Endodermal cell (in vitro differentiated cells): ENCODE measurements around the gene ING5. TPM values are rescaled to one million over a fixed set of nuclear protein-coding genes. Genes with fewer than 3 reads are reported as not detected.

Experiments
- DNase-seq: peaks from one replicate; pipeline ENCODE4 v3.0.0-alpha.2; 2017
- H3K27ac ChIP-seq: 2 replicates; pipeline ENCODE4 v1.5.1; 2013; ENCODE audit warnings: mild to moderate bottlenecking, low read depth, low read length, moderate library complexity
- H3K27me3 ChIP-seq: 2 replicates; pipeline ENCODE4 v1.6.1; 2013; ENCODE audit warnings: mild to moderate bottlenecking, low read length, moderate library complexity; ENCODE audit not compliant: insufficient read depth, control insufficient read depth, poor library complexity, severe bottlenecking
- H3K36me3 ChIP-seq: 2 replicates; pipeline ENCODE4 v1.7.0; 2013; ENCODE audit warnings: mild to moderate bottlenecking, low read length, moderate library complexity; ENCODE audit not compliant: control insufficient read depth, insufficient read depth
- H3K4me1 ChIP-seq: one replicate; pipeline ENCODE4 v1.7.0; 2013; ENCODE audit warnings: low read length; ENCODE audit not compliant: control insufficient read depth, insufficient read depth
- H3K4me3 ChIP-seq: 2 replicates; pipeline ENCODE4 v1.5.1; 2013; ENCODE audit warnings: mild to moderate bottlenecking, low read length, moderate library complexity
- H3K9ac ChIP-seq: 2 replicates; pipeline ENCODE4 v1.6.1; 2013; ENCODE audit warnings: mild to moderate bottlenecking, low read length, moderate library complexity; ENCODE audit not compliant: poor library complexity, severe bottlenecking; ENCODE audit errors: extremely low read depth
- H3K9me3 ChIP-seq: 2 replicates; pipeline ENCODE4 v1.6.1; 2013; ENCODE audit warnings: mild to moderate bottlenecking, low read length, moderate library complexity; ENCODE audit not compliant: control insufficient read depth
- H3K27ac Mint-ChIP-seq: 2 replicates; pipeline ENCODE4 v1.8.0; 2020; ENCODE audit warnings: mixed read lengths
- H3K27me3 Mint-ChIP-seq: 2 replicates; pipeline ENCODE4 v1.8.0; 2021; ENCODE audit warnings: mild to moderate bottlenecking, mixed read lengths; ENCODE audit not compliant: insufficient read depth
- H3K36me3 Mint-ChIP-seq: 2 replicates; pipeline ENCODE4 v1.8.0; 2020; ENCODE audit warnings: low read depth, mixed read lengths
- H3K4me1 Mint-ChIP-seq: 2 replicates; pipeline ENCODE4 v1.8.0; 2020; ENCODE audit warnings: mixed read lengths
- H3K4me3 Mint-ChIP-seq: 2 replicates; pipeline ENCODE4 v1.8.0; 2020; ENCODE audit warnings: mild to moderate bottlenecking, moderate library complexity, mixed read lengths
- H3K9me3 Mint-ChIP-seq: 2 replicates; pipeline ENCODE4 v1.8.0; 2020; ENCODE audit warnings: mild to moderate bottlenecking, mixed read lengths
- WGBS, 2 experiments: methylation state at CpG; one replicate each; pipeline versions ENCODE4 v1.1.5 to v1.1.7; 2013; ENCODE audit warnings: missing lambda C conversion rate in 2 of 2, mixed read lengths in 1 of 2; ENCODE audit not compliant: insufficient coverage in 1 of 2, insufficient read length in 1 of 2; 5-methylcytosine and 5-hydroxymethylcytosine counted together
- total RNA-seq, 2 donors: library from RNA; stranded (reverse); fragmentation: NEBNext Ultra II Directional in 1 of 2; extraction: Animal tissue kit (Norgen Biotek cat#: 25700) in 1 of 2; gene quantifications; 2 replicates in 1 of 2; 3 replicates in 1 of 2; pipeline ENCODE4 v1.2.1, GENCODE V29; 2021
- TF ChIP-seq, protein P1 (sequence below): fragments of 200-600 bp; sonication (generic); conservative IDR thresholded peaks from 2 replicates; pipeline ENCODE4 v1.5.0; 2021; ENCODE audit warnings: antibody characterized with exemption, mild to moderate bottlenecking

Gene ING5
- total RNA-seq, 2 donors from 2014 or later, result 44.9 to 53.1 TPM

DNA sequence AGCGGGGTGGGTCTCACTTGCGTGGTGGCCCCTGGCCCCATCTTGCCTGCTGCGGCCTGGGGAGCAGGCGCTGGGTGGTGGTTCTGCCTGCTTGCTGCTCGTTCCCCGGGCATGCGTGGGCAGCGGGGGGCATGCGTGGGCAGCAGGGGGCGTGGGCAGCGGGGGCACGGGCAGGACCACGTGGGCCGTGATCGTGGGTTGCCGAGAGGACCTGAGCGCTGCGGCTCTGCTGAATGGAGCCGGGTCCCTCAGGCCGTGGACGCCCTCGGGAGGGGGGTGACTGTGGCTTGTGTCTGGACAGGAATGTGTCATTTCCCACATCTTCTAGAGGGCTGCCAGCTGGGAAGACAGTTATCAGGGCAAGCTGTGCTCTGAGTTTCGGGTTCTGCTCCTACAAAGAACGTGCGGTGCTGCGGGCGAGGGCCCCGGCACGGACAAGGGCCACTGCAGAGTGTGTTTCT, 66.4 kb downstream of the ING5 start:
- WGBS, 2 experiments, result 93% methylated on average over 27 to 29 of the region's 29 CpGs
- no peaks in the 10 kb centered on the region for H3K27me3 Mint-ChIP-seq
- TF ChIP-seq, protein P1, sequence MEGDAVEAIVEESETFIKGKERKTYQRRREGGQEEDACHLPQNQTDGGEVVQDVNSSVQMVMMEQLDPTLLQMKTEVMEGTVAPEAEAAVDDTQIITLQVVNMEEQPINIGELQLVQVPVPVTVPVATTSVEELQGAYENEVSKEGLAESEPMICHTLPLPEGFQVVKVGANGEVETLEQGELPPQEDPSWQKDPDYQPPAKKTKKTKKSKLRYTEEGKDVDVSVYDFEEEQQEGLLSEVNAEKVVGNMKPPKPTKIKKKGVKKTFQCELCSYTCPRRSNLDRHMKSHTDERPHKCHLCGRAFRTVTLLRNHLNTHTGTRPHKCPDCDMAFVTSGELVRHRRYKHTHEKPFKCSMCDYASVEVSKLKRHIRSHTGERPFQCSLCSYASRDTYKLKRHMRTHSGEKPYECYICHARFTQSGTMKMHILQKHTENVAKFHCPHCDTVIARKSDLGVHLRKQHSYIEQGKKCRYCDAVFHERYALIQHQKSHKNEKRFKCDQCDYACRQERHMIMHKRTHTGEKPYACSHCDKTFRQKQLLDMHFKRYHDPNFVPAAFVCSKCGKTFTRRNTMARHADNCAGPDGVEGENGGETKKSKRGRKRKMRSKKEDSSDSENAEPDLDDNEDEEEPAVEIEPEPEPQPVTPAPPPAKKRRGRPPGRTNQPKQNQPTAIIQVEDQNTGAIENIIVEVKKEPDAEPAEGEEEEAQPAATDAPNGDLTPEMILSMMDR, result no peak
- no peak for DNase-seq
- Histone ChIP-seq H3K4me3 (no peak overlapping the region), H3K27ac (no peak overlapping the region), H3K9ac (no peak overlapping the region), H3K9me3 (no peaks in the 10 kb centered on the region), H3K4me1 (peaks cover 5% of the 10 kb centered on the region), H3K36me3 (no peaks in the 10 kb centered on the region), H3K27me3 (no peaks in the 10 kb centered on the region)
- H3K27ac Mint-ChIP-seq, result peak overlapping the region; percentile 13
- peaks cover 3% of the 10 kb centered on the region for H3K36me3 Mint-ChIP-seq
- H3K4me3 Mint-ChIP-seq, result no peak overlapping the region
- H3K4me1 Mint-ChIP-seq, result peaks cover 10% of the 10 kb centered on the region
- no peaks in the 10 kb centered on the region for H3K9me3 Mint-ChIP-seq

DNA sequence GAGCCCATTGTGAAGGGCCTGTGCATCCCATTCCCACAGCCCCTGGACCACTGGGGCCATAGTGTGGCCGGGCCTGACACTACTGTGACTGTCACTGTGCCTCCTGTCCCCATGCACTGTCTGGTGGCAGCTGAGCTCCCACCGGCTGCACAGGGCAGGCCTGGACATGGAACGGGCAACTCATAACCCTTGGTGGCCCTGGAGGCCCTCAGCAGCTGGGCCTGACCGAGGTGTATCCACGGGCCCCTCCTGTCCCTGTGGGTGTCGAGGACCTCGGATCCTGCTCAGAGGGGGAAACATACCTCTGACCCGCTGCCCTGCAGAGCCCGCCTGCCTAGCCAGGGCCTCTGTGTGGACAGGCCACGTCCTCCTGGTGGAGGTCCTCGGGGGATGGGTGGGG, 67.0 kb downstream of the ING5 start:
- Histone ChIP-seq H3K9ac (no peak overlapping the region), H3K4me1 (peaks cover 5% of the 10 kb centered on the region), H3K27me3 (no peaks in the 10 kb centered on the region), H3K9me3 (no peaks in the 10 kb centered on the region), H3K36me3 (no peaks in the 10 kb centered on the region), H3K27ac (no peak overlapping the region), H3K4me3 (no peak overlapping the region)
- Mint-ChIP-seq H3K9me3 (no peaks in the 10 kb centered on the region), H3K27ac (peak overlapping the region; percentile 13), H3K4me1 (peaks cover 10% of the 10 kb centered on the region), H3K36me3 (peaks cover 3% of the 10 kb centered on the region), H3K4me3 (no peak overlapping the region), H3K27me3 (no peaks in the 10 kb centered on the region)
- 80 to 94% methylated on average over 11 of the region's 11 CpGs for WGBS, 2 experiments
- DNase-seq, result no peak
- TF ChIP-seq, protein P1, result no peak

DNA sequence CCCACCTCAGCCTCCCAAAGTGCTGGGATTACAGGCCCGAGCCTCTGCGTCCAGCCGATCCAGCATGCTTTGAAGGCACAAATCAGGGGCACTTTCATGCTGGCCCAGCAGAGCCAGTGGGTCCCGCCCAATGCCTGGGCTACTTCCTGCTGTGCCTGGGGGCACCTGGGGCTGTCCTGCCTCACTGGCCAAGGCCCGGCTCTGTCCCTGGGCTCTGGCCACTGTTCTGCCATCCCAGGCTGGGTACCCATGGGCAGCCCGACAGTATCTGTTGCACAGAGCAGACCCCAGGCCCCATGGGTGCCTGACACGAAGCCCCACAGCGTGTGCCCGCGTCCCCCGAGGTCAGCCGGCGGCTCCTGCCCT, 68.0 kb downstream of the ING5 start:
- Histone ChIP-seq H3K36me3 (no peaks in the 10 kb centered on the region), H3K27ac (no peak overlapping the region), H3K9me3 (no peaks in the 10 kb centered on the region), H3K4me3 (no peak overlapping the region), H3K4me1 (peaks cover 5% of the 10 kb centered on the region), H3K27me3 (no peaks in the 10 kb centered on the region), H3K9ac (no peak overlapping the region)
- no peaks in the 10 kb centered on the region for H3K9me3 Mint-ChIP-seq
- TF ChIP-seq, protein P1, result no peak
- no peak overlapping the region for H3K27ac Mint-ChIP-seq
- H3K27me3 Mint-ChIP-seq, result no peaks in the 10 kb centered on the region
- WGBS, 2 experiments, result 95 to 96% methylated on average over 5 to 13 of the region's 13 CpGs
- H3K36me3 Mint-ChIP-seq, result peaks cover 3% of the 10 kb centered on the region
- no peak overlapping the region for H3K4me3 Mint-ChIP-seq
- H3K4me1 Mint-ChIP-seq, result peaks cover 9% of the 10 kb centered on the region
- no peak for DNase-seq
